ENCODE data around the gene DNAJC6. TPM values are rescaled to one million over a fixed set of nuclear protein-coding genes. Genes with fewer than 3 reads are reported as not detected.

Gene DNAJC6
- total RNA-seq, 6 donors from 2014 or later: 3.5 to 5.9 (median 5.2) TPM

DNA sequence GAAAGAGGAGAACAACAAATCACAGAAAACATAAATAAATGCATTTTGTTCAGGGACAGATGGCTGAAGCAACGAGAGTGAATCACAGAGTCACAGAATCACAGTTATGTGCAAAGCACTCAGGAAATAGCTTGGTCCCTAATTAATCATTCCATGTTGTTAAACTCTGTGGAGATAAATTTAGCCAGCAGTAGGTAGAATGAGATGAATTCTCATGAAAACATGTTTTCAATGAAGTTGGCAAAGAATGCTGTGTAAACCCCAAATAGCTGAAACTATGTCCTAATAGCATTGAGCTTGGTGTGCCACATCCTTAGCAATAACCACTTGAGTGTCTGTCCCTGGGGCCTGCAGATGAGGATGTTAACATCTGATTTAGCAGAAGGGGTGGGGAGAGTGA is 131.6 kb downstream of the DNAJC6 start:
- Histone ChIP-seq H3K9me3 (no peaks in the 10 kb centered on the region), H3K27ac (no peak overlapping the region), H3K4me3 (no peak overlapping the region), H3K36me3 (no peaks in the 10 kb centered on the region), H3K27me3 (no peaks in the 10 kb centered on the region), H3K4me1 (peaks cover 0 to 2% (median 0%) of the 10 kb centered on the region in 4 donors)
- WGBS, 2 donors: 46 to 49% methylated on average over 1 of the region's 1 CpG
- TF ChIP-seq EP300 (IDR thresholded peaks at IDR 0.05): no peak
- TF ChIP-seq POLR2A (IDR thresholded peaks at IDR 0.05): no peak
- no peak for DNase-seq
- no peak for ATAC-seq (ENCODE audit: low FRiP score in 2 of 2)

- Histone ChIP-seq H3K4me3 (no peak overlapping the region), H3K27ac (no peak overlapping the region), H3K9me3 (no peaks in the 10 kb centered on the region), H3K4me1 (peaks cover 0 to 2% (median 0%) of the 10 kb centered on the region in 4 donors), H3K36me3 (no peaks in the 10 kb centered on the region), H3K27me3 (no peaks in the 10 kb centered on the region)
- ATAC-seq (ENCODE audit: low FRiP score in 2 of 2): no peak
- 32 to 46% methylated on average over 3 of the region's 3 CpGs for WGBS, 2 donors
- TF ChIP-seq POLR2A (IDR thresholded peaks at IDR 0.05) (no peak), EP300 (IDR thresholded peaks at IDR 0.05) (no peak), POLR2AphosphoS5 (IDR thresholded peaks at IDR 0.05) (no peak)
- TF ChIP-seq, protein P1, sequence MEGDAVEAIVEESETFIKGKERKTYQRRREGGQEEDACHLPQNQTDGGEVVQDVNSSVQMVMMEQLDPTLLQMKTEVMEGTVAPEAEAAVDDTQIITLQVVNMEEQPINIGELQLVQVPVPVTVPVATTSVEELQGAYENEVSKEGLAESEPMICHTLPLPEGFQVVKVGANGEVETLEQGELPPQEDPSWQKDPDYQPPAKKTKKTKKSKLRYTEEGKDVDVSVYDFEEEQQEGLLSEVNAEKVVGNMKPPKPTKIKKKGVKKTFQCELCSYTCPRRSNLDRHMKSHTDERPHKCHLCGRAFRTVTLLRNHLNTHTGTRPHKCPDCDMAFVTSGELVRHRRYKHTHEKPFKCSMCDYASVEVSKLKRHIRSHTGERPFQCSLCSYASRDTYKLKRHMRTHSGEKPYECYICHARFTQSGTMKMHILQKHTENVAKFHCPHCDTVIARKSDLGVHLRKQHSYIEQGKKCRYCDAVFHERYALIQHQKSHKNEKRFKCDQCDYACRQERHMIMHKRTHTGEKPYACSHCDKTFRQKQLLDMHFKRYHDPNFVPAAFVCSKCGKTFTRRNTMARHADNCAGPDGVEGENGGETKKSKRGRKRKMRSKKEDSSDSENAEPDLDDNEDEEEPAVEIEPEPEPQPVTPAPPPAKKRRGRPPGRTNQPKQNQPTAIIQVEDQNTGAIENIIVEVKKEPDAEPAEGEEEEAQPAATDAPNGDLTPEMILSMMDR (IDR thresholded peaks at IDR 0.05): no peak
- DNase-seq: no peak
Measured at GRCh38 chr1:65441464-65441863, 132.1 kb downstream of the DNAJC6 start.

DNA sequence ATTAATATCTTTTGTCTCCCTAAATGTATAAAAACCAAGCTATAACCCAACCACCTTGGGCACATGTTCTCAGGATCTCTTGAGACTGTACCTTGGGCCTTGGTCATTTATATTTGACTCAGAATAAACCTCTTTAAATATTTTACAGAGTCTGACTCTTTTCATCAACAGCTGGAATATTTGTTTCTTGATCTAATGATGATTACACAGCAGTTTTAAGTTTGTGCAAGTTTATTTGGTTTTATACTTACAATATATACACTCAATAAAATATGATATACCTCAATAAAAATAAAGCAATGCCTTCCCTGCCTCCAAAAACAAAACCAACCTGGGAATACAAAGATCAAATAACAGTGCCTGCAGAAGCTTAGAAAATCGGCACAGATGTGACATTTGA is 133.1 kb downstream of the DNAJC6 start:
- H3K36me3 ChIP-seq: no peaks in the 10 kb centered on the region
- peaks cover 0 to 2% (median 0%) of the 10 kb centered on the region in 4 donors for H3K4me1 ChIP-seq
- ATAC-seq (ENCODE audit: low FRiP score in 2 of 2) (no peak), DNase-seq (no peak)
- no peaks in the 10 kb centered on the region for H3K27me3 ChIP-seq
- H3K27ac ChIP-seq: no peak overlapping the region
- no peak overlapping the region for H3K4me3 ChIP-seq
- no peaks in the 10 kb centered on the region for H3K9me3 ChIP-seq
- WGBS, 2 donors: 88 to 96% methylated on average over 1 of the region's 1 CpG
- no peak for TF ChIP-seq EP300 (IDR thresholded peaks at IDR 0.05)
- TF ChIP-seq, protein P1 (IDR thresholded peaks at IDR 0.05): no peak
- TF ChIP-seq POLR2AphosphoS5 (IDR thresholded peaks at IDR 0.05): no peak
- TF ChIP-seq POLR2A (IDR thresholded peaks at IDR 0.05): no peak

GRCh38 chr1:65443647-65444046 is 134.3 kb downstream of the DNAJC6 start:
- Histone ChIP-seq H3K4me1 (peaks cover 0 to 2% (median 0%) of the 10 kb centered on the region in 4 donors), H3K36me3 (no peaks in the 10 kb centered on the region), H3K27me3 (no peaks in the 10 kb centered on the region), H3K9me3 (no peaks in the 10 kb centered on the region), H3K27ac (no peak overlapping the region), H3K4me3 (no peak overlapping the region)
- ATAC-seq (ENCODE audit: low FRiP score in 2 of 2): no peak
- no peak for TF ChIP-seq EP300 (IDR thresholded peaks at IDR 0.05)
- TF ChIP-seq, protein P1 (IDR thresholded peaks at IDR 0.05): no peak
- no peak for TF ChIP-seq POLR2A (IDR thresholded peaks at IDR 0.05)
- no peak for TF ChIP-seq POLR2AphosphoS5 (IDR thresholded peaks at IDR 0.05)
- WGBS, 2 donors: 88 to 93% methylated on average over 2 of the region's 2 CpGs
- DNase-seq: no peak

GRCh38 chr1:65444128-65444640 is 134.8 kb downstream of the DNAJC6 start:
- no peaks in the 10 kb centered on the region for H3K27me3 ChIP-seq
- ATAC-seq (ENCODE audit: low FRiP score in 2 of 2): no peak
- no peaks in the 10 kb centered on the region for H3K9me3 ChIP-seq
- TF ChIP-seq POLR2AphosphoS5 (IDR thresholded peaks at IDR 0.05): no peak
- TF ChIP-seq, protein P1 (IDR thresholded peaks at IDR 0.05): no peak
- no peak for TF ChIP-seq EP300 (IDR thresholded peaks at IDR 0.05)
- no peak for TF ChIP-seq POLR2A (IDR thresholded peaks at IDR 0.05)
- WGBS, 2 donors: 88 to 96% methylated on average over 4 to 5 of the region's 5 CpGs
- no peaks in the 10 kb centered on the region for H3K36me3 ChIP-seq
- no peak overlapping the region for H3K4me3 ChIP-seq
- peaks cover 0 to 2% (median 0%) of the 10 kb centered on the region in 4 donors for H3K4me1 ChIP-seq
- DNase-seq: no peak
- no peak overlapping the region for H3K27ac ChIP-seq
